ENCODE results near the gene CFAP53. TPM values are rescaled to one million over a fixed set of nuclear protein-coding genes. Genes with fewer than 3 reads are reported as not detected.

The CFAP53 gene
- total and polyA plus RNA-seq, 2 of the 13 experiments (the other 11 are each of a cell fraction or from before 2014, with no cell fraction given): 0.05 to 0.07 TPM

GRCh38 chr18:50266248-50266704 lies at the start of gene CFAP53 (continued):
- TF ChIP-seq, protein P1, sequence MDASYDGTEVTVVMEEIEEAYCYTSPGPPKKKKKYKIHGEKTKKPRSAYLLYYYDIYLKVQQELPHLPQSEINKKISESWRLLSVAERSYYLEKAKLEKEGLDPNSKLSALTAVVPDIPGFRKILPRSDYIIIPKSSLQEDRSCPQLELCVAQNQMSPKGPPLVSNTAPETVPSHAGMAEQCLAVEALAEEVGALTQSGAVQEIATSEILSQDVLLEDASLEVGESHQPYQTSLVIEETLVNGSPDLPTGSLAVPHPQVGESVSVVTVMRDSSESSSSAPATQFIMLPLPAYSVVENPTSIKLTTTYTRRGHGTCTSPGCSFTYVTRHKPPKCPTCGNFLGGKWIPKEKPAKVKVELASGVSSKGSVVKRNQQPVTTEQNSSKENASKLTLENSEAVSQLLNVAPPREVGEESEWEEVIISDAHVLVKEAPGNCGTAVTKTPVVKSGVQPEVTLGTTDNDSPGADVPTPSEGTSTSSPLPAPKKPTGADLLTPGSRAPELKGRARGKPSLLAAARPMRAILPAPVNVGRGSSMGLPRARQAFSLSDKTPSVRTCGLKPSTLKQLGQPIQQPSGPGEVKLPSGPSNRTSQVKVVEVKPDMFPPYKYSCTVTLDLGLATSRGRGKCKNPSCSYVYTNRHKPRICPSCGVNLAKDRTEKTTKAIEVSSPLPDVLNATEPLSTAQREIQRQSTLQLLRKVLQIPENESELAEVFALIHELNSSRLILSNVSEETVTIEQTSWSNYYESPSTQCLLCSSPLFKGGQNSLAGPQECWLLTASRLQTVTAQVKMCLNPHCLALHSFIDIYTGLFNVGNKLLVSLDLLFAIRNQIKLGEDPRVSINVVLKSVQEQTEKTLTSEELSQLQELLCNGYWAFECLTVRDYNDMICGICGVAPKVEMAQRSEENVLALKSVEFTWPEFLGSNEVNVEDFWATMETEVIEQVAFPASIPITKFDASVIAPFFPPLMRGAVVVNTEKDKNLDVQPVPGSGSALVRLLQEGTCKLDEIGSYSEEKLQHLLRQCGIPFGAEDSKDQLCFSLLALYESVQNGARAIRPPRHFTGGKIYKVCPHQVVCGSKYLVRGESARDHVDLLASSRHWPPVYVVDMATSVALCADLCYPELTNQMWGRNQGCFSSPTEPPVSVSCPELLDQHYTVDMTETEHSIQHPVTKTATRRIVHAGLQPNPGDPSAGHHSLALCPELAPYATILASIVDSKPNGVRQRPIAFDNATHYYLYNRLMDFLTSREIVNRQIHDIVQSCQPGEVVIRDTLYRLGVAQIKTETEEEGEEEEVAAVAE (CRISPR knock-in tag; IDR thresholded peaks at IDR 0.05; ENCODE audit: borderline replicate concordance): no peak; the same call in 1 of the 2 replicates
- no peak for TF ChIP-seq MLXIP (CRISPR knock-in tag; IDR thresholded peaks at IDR 0.05; ENCODE audit: borderline replicate concordance)
- peak; percentile 64; the same call in 1 of the 2 replicates for TF ChIP-seq ZGPAT (CRISPR knock-in tag; IDR thresholded peaks at IDR 0.05)
- 0 out of 2 replicates have a peak, but pooled peaks have one; percentile 66 for TF ChIP-seq U2AF2 (IDR thresholded peaks at IDR 0.05; ENCODE audit: low read depth, low read length)
- TF ChIP-seq ZNF781 (CRISPR knock-in tag; IDR thresholded peaks at IDR 0.05; ENCODE audit: borderline replicate concordance, not compliant biosample characterization): no peak
- no peak for TF ChIP-seq ZNF230 (CRISPR knock-in tag; IDR thresholded peaks at IDR 0.05)
- TF ChIP-seq CHD4 (IDR thresholded peaks at IDR 0.05; ENCODE audit: borderline replicate concordance, low read length): no peak
- TF ChIP-seq SATB2 (CRISPR knock-in tag; IDR thresholded peaks at IDR 0.05): no peak
- peak; percentile 46; the same call in 1 of the 2 replicates for TF ChIP-seq ZFY (CRISPR knock-in tag; IDR thresholded peaks at IDR 0.05)
- TF ChIP-seq MTF2 (CRISPR knock-in tag; IDR thresholded peaks at IDR 0.05; ENCODE audit: borderline replicate concordance): no peak
- no peak for TF ChIP-seq CENPT (CRISPR knock-in tag; IDR thresholded peaks at IDR 0.05; ENCODE audit: low read depth)
- peak; percentile 65; the same call in 1 of the 2 replicates for TF ChIP-seq YEATS2 (CRISPR knock-in tag; IDR thresholded peaks at IDR 0.05; ENCODE audit: borderline replicate concordance)
- TF ChIP-seq MLX (CRISPR knock-in tag; IDR thresholded peaks at IDR 0.05): no peak
- TF ChIP-seq, protein P2, sequence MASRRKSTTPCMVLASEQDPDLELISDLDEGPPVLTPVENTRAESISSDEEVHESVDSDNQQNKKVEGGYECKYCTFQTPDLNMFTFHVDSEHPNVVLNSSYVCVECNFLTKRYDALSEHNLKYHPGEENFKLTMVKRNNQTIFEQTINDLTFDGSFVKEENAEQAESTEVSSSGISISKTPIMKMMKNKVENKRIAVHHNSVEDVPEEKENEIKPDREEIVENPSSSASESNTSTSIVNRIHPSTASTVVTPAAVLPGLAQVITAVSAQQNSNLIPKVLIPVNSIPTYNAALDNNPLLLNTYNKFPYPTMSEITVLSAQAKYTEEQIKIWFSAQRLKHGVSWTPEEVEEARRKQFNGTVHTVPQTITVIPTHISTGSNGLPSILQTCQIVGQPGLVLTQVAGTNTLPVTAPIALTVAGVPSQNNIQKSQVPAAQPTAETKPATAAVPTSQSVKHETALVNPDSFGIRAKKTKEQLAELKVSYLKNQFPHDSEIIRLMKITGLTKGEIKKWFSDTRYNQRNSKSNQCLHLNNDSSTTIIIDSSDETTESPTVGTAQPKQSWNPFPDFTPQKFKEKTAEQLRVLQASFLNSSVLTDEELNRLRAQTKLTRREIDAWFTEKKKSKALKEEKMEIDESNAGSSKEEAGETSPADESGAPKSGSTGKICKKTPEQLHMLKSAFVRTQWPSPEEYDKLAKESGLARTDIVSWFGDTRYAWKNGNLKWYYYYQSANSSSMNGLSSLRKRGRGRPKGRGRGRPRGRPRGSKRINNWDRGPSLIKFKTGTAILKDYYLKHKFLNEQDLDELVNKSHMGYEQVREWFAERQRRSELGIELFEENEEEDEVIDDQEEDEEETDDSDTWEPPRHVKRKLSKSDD (CRISPR knock-in tag; IDR thresholded peaks at IDR 0.05; ENCODE audit: low read depth): 0 out of 2 replicates have a peak, but pooled peaks have one; percentile 44
